ENCODE results near the gene PSMD3. TPM values are rescaled to one million over a fixed set of nuclear protein-coding genes. Genes with fewer than 3 reads are reported as not detected.
"Not testable (repeated sequence)": the region's sequence is repeated elsewhere in the genome, so short reads cannot be mapped to it uniquely, and the experiment has no call there.

Gene PSMD3
- total RNA-seq, 1 donor from 2014 or later = 106 TPM

DNA sequence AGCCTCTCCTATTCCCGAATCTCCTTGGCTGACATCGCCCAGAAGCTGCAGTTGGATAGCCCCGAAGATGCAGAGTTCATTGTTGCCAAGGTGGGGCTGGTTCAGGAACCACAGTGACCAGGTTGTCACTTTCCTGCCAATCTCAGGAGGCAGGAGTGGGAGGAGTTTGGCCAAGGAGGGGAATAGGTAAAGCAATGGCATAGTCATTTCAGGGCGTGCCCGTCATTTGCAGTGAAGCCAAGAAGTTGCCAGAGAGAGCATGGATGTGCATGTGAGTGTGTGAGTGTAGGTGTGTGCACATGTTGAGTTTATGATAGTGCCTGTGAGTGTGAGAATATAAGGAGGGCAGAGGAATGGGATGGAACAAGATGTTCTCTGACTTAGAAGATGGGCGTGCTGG lies 14.8 kb downstream of the PSMD3 start:
- no peak for DNase-seq (ENCODE audit: low read depth)
- TF ChIP-seq, protein P1, sequence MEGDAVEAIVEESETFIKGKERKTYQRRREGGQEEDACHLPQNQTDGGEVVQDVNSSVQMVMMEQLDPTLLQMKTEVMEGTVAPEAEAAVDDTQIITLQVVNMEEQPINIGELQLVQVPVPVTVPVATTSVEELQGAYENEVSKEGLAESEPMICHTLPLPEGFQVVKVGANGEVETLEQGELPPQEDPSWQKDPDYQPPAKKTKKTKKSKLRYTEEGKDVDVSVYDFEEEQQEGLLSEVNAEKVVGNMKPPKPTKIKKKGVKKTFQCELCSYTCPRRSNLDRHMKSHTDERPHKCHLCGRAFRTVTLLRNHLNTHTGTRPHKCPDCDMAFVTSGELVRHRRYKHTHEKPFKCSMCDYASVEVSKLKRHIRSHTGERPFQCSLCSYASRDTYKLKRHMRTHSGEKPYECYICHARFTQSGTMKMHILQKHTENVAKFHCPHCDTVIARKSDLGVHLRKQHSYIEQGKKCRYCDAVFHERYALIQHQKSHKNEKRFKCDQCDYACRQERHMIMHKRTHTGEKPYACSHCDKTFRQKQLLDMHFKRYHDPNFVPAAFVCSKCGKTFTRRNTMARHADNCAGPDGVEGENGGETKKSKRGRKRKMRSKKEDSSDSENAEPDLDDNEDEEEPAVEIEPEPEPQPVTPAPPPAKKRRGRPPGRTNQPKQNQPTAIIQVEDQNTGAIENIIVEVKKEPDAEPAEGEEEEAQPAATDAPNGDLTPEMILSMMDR (conservative IDR thresholded peaks at IDR 0.05; ENCODE audit: low read depth, low read length) = no peak
- H3K4me3 ChIP-seq (ENCODE audit: low read depth, low read length) = no peak overlapping the region

DNA sequence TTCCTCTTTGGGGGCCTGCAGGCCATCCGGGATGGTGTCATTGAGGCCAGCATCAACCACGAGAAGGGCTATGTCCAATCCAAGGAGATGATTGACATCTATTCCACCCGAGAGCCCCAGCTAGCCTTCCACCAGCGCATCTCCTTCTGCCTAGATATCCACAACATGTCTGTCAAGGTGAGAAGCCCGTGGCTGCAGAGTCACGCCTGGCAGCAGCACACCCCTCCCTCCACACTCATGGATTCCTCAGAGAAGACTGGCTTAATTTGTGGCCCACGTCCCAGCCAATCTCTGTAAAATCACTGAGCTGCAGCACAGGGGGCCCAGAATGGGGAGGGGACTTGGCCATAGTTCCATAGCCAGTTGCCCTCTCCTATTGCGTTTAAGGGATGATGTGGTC lies 15.6 kb downstream of the PSMD3 start:
- no peak overlapping the region for H3K4me3 ChIP-seq (ENCODE audit: low read depth, low read length)
- DNase-seq (ENCODE audit: low read depth) = no peak
- TF ChIP-seq, protein P1 (conservative IDR thresholded peaks at IDR 0.05; ENCODE audit: low read depth, low read length) = no peak

DNA sequence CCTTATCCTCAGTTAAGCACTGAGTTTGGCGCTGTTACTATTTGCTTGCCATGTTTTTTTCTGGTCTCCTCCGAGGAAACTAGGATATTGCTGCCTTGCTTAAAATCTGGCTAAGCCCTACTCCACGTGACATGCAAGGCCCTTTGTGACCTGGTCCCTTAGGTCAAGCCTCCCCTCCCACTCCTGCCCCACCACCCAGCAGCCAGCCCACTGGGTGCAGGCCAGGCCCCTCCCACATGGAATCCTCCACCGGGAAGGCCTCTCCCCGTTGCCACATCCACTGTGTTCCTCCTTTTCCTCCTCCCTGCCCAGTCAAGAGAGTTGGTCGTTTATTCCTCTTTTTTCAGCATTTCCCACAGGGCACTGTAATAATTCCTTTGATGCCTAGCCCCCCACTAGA lies 16.2 kb downstream of the PSMD3 start:
- no peak for DNase-seq (ENCODE audit: low read depth)
- TF ChIP-seq, protein P1 (conservative IDR thresholded peaks at IDR 0.05; ENCODE audit: low read depth, low read length) = no peak
- H3K4me3 ChIP-seq (ENCODE audit: low read depth, low read length) = no peak overlapping the region

DNA sequence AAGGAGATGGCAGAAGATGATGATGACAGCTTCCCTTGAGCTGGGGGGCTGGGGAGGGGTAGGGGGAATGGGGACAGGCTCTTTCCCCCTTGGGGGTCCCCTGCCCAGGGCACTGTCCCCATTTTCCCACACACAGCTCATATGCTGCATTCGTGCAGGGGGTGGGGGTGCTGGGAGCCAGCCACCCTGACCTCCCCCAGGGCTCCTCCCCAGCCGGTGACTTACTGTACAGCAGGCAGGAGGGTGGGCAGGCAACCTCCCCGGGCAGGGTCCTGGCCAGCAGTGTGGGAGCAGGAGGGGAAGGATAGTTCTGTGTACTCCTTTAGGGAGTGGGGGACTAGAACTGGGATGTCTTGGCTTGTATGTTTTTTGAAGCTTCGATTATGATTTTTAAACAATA lies 16.9 kb downstream of the PSMD3 start:
- DNase-seq (ENCODE audit: low read depth) = no peak
- H3K4me3 ChIP-seq (ENCODE audit: low read depth, low read length) = no peak overlapping the region
- TF ChIP-seq, protein P1 (conservative IDR thresholded peaks at IDR 0.05; ENCODE audit: low read depth, low read length) = no peak

DNA sequence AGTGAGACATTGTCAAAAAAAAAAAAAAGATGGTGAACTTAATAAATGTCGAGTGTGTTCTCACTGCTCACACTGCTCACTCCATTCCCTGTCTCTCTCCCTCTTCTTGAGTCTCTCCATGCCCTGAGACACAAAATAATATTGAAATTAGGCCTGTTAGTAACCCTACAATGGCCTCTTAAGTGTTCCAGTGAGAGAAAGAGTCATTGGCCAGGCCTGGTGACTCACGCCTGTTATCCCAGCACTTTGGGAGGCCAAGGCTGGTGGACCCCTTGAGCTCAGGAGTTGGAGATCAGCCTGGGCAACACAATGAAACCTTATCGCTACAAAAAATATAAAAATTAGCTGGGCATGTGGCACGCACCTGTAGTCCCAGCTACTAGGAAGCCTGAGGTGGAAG lies 18.5 kb downstream of the PSMD3 start:
- DNase-seq (ENCODE audit: low read depth) = no peak
- H3K4me3 ChIP-seq (ENCODE audit: low read depth, low read length) = no peak overlapping the region
- TF ChIP-seq, protein P1 (conservative IDR thresholded peaks at IDR 0.05; ENCODE audit: low read depth, low read length) = no peak

DNA sequence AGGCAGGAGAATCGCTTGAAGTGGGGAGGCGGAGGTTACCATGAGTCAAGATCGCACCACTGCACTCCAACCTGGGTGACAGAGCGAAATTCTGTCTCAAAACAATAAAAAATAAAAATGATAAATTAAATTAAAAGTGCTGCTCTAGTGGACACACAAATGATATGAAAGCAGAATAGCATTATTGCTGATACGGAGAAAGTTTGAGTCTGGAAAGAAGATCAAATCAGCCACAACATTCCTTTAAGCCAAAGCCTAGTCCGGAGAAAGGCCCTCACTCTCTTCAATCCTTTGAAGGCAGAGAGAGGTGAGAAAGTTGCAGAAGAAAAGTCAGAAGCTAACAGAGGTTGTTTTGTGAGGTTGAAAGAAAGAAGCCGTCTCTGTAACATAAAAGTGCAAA lies 19.6 kb downstream of the PSMD3 start:
- no peak for DNase-seq (ENCODE audit: low read depth)
- TF ChIP-seq, protein P1 (conservative IDR thresholded peaks at IDR 0.05; ENCODE audit: low read depth, low read length) = no peak
- H3K4me3 ChIP-seq (ENCODE audit: low read depth, low read length) = no peak overlapping the region

DNA sequence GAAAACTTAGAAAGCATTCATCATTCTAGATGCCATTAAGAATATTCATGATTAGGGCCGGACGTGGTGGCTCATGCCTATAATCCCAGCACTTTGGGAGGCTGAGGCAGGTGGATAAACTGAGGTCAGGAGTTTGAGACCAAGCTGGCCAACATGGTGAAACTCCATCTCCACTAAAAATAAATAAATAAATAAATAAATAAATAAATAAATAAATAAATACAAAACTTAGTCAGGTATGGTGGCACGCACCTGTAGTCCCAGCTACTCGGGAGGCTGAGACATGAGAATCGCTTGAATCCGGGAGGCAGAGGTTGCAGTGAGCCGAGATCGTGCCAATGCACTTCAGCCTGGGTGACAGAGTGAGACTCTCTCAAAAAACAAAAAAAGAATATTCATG lies 20.7 kb downstream of the PSMD3 start:
- H3K4me3 ChIP-seq (ENCODE audit: low read depth, low read length); DNase-seq (ENCODE audit: low read depth): not testable (repeated sequence)

DNA sequence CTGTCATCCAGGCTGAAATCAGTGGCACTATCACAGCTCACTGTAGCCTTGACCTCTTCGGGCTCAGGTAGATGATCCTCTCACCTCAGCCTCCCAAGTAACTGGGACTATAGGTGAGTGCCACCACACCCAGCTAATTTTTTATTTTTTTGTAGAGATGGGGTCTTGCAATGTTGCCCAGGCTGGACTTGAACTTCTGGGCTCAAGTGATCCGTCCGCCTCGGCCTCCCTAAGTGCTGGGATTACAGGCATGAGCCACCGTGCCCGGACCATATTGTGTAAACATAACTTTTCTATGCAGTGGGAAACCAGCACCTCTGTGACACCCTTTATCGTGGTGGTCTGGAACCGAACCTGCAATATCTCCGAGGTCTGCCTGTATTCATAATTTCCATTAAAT lies 23.5 kb downstream of the PSMD3 start:
- no peak for DNase-seq (ENCODE audit: low read depth)
- TF ChIP-seq, protein P1 (conservative IDR thresholded peaks at IDR 0.05; ENCODE audit: low read depth, low read length) = no peak
- no peak overlapping the region for H3K4me3 ChIP-seq (ENCODE audit: low read depth, low read length)
